Testis (tissue), 3 donors: Measurements from ENCODE around the gene HGS. TPM values are rescaled to one million over a fixed set of nuclear protein-coding genes. Genes with fewer than 3 reads are reported as not detected.

Experiments used
- DNase-seq: peaks from one replicate; pipeline ENCODE4 v3.0.0-alpha.2; 2019
- H3K27ac ChIP-seq, 2 donors: fragments of 200-600 bp; sonication (generic); one replicate each; pipeline ENCODE4 v1.5.1; 2019
- H3K27me3 ChIP-seq: fragments of 200-600 bp; sonication (generic); one replicate; pipeline ENCODE4 v1.5.1; 2019
- H3K36me3 ChIP-seq: fragments of 200-600 bp; sonication (generic); one replicate; pipeline ENCODE4 v1.5.1; 2017; ENCODE audit warnings: low read depth; ENCODE audit errors: missing control alignments
- H3K4me1 ChIP-seq: fragments of 200-600 bp; sonication (generic); one replicate; pipeline ENCODE4 v1.5.1; 2019
- H3K4me3 ChIP-seq, 2 donors: fragments of 200-600 bp; sonication (generic); one replicate each; pipeline ENCODE4 v1.5.1; 2017 to 2019
- H3K9me3 ChIP-seq: fragments of 200-600 bp; sonication (generic); one replicate; pipeline ENCODE4 v1.5.1; 2017
- POLR2A ChIP-seq: fragments of 450-650 bp; IDR thresholded peaks from one replicate; pipeline ENCODE4 v1.6.1; 2017; ENCODE audit warnings: antibody characterized with exemption, mild to moderate bottlenecking, moderate library complexity
- WGBS, 2 donors: methylation state at CpG; one replicate each; pipeline ENCODE4 v1.1.5; 2018; 5-methylcytosine and 5-hydroxymethylcytosine counted together
- intact Hi-C: fragments of 100-400 bp; cut with DNase I; formaldehyde crosslinking; loops from one replicate; pipeline ENCODE4 v1.15.1; 2023; ENCODE audit warnings: low total_unique reads
- polyA plus RNA-seq: library from polyadenylated mRNA; stranded (reverse); fragments of 350-450 nt; fragmentation: Illumina TruSeq; extraction: RNeasy Lipid Tissue Mini Kit (QIAGEN cat#74804); gene quantifications from one replicate; pipeline ENCODE4 v1.2.3, GENCODE V29; 2014; ENCODE audit warnings: low read depth, low replicate concordance; ENCODE audit not compliant: insufficient read depth
- total RNA-seq, 2 donors: library from RNA; depleted of rRNA; stranded (reverse); fragments of >200 nt; gene quantifications; one replicate each; pipeline ENCODE4 v1.2.3, GENCODE V29; 2016
- TF ChIP-seq, protein P1 (sequence below), 3 experiments: fragments of 450-650 bp in 2 of 3; fragments of 200-600 bp in 1 of 3; sonication (generic) in 1 of 3; IDR thresholded peaks; one replicate each; pipeline ENCODE4 v1.5.1; 2016 to 2019; ENCODE audit warnings: antibody characterized with exemption in 3 of 3, mild to moderate bottlenecking in 2 of 3, moderate library complexity in 1 of 3

The HGS gene
- total and polyA plus RNA-seq, 3 donors from 2014 or later = 154 to 182 (median 160) TPM

DNA sequence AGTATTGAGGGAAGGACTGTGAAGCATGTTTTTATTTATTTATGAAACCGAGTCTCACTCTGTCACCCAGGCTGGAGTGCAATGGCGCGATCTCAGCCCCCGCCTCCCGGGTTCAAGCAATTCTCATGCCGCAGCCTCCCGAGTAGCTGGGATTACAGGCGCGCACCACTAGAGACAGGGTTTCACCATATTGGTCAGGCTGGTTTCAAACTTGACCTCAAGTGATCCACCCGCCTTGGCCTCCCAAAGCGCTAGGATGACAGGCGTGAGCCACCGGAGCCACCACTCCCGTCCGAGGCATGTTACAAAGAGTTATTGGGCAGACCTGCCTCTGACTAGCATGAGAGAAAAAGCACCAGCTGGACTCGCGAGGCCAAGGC lies 22.4 kb downstream of the HGS start:
- 92 to 94% methylated on average over 15 to 17 of the region's 17 CpGs for WGBS, 2 donors
- no peak for DNase-seq
- Histone ChIP-seq H3K36me3 (no peaks in the 10 kb centered on the region), H3K4me3 (no peak overlapping the region), H3K27ac (no peak overlapping the region), H3K9me3 (no peaks in the 10 kb centered on the region), H3K27me3 (no peaks in the 10 kb centered on the region), H3K4me1 (peaks cover 28% of the 10 kb centered on the region)
- no peak for TF ChIP-seq POLR2A
- TF ChIP-seq, protein P1, sequence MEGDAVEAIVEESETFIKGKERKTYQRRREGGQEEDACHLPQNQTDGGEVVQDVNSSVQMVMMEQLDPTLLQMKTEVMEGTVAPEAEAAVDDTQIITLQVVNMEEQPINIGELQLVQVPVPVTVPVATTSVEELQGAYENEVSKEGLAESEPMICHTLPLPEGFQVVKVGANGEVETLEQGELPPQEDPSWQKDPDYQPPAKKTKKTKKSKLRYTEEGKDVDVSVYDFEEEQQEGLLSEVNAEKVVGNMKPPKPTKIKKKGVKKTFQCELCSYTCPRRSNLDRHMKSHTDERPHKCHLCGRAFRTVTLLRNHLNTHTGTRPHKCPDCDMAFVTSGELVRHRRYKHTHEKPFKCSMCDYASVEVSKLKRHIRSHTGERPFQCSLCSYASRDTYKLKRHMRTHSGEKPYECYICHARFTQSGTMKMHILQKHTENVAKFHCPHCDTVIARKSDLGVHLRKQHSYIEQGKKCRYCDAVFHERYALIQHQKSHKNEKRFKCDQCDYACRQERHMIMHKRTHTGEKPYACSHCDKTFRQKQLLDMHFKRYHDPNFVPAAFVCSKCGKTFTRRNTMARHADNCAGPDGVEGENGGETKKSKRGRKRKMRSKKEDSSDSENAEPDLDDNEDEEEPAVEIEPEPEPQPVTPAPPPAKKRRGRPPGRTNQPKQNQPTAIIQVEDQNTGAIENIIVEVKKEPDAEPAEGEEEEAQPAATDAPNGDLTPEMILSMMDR (IDR thresholded peaks at IDR 0.05) = no peak
- intact Hi-C loops = no loop called here

DNA sequence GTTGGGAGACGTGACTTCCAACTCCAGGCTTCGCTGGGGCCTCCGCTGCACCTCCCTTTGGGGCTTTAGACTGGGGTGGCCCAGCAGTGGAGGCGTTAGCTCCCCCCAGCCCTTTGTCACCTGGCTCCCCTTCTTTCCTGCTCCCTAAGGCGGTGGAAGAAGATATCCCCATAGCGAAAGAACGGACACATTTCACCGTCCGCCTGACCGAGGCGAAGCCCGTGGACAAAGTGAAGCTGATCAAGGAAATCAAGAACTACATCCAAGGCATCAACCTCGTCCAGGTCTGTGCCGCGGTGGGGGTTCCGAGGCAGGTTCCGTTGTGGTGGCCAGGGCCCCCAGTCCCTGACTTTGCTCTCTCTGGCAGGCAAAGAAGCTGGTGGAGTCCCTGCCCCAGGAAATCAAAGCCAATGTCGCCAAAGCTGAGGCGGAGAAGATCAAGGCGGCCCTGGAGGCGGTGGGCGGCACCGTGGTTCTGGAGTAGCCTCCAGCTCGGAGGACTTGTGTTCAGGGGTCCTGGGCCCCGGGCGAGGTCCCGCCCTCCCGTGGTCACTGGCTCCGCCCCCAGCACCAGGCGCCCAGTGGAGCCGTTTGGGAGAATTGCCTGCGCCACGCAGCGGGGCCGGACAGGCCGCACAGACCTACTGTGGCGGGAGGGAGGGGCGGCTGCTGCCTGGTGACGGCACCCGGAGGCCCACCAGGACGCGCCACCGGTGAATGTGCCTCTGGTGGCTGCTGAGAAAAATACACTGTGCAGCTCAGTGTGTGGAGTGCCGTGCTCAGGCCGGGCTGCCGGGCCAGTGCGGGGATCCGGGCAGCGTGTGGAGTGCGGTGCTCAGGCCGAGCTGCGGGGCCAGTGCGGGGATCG lies 23.2 kb downstream of the HGS start:
- Histone ChIP-seq H3K9me3 (no peaks in the 10 kb centered on the region), H3K27me3 (no peaks in the 10 kb centered on the region), H3K4me3 (no peak overlapping the region), H3K27ac (no peak overlapping the region), H3K4me1 (peaks cover 26% of the 10 kb centered on the region), H3K36me3 (no peaks in the 10 kb centered on the region)
- DNase-seq = no peak
- intact Hi-C loops = no loop called here
- no peak for TF ChIP-seq POLR2A
- TF ChIP-seq, protein P1 (IDR thresholded peaks at IDR 0.05) = no peak
- 90% methylated on average over 47 to 54 of the region's 54 CpGs for WGBS, 2 donors

DNA sequence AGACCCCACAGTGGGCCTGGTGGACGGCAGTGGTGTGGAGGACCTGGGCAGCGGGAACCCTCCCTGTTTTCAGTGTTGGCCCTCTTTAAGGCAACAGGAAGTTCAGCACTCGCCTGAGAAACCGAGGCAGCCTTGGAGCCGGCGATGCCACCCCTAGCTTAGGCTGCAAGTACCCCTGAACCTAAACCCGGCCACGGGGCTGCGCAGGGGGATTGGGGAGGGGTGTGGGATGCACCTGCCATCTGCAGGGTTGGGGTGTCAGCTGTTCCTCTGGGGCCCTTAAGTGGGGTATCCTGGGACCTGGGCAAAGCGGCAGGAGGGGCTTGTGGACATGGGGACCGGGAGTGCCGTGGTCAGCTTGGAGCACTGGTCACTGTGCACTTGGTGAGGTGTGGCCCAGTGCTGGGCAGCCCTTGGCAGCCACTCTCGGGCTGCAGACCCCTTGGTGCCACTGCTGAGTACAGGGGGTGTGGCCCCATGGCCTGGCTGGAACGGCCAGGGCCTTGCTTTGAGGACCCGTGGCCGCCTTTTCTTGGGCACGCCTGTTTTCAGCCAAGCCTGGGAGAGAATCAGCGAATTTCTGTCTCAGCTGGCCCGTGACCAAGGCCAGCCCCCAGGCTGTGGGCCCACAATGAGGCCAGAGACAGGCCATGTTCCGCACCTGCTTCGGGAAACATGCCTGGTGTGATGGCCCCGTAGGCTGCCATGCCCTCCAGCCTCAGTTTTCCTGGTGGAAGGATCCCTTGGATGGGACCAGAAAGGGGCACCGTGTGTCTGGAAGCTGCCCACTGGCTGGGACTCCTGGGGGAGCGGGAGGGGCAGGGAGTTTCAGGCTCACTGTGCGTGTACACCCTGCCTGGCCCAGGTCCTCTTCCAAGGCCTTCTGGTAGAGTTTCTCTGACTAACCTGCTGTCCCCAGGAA lies 24.2 kb downstream of the HGS start:
- H3K27me3 ChIP-seq = no peaks in the 10 kb centered on the region
- 81 to 84% methylated on average over 12 to 25 of the region's 25 CpGs for WGBS, 2 donors
- no peaks in the 10 kb centered on the region for H3K9me3 ChIP-seq
- TF ChIP-seq, protein P1 (IDR thresholded peaks at IDR 0.05) = no peak
- TF ChIP-seq POLR2A = no peak
- H3K36me3 ChIP-seq = no peaks in the 10 kb centered on the region
- no peak overlapping the region for H3K27ac ChIP-seq
- no peak for DNase-seq
- intact Hi-C loops = no loop called here
- H3K4me1 ChIP-seq = peaks cover 23% of the 10 kb centered on the region
- H3K4me3 ChIP-seq = no peak overlapping the region

DNA sequence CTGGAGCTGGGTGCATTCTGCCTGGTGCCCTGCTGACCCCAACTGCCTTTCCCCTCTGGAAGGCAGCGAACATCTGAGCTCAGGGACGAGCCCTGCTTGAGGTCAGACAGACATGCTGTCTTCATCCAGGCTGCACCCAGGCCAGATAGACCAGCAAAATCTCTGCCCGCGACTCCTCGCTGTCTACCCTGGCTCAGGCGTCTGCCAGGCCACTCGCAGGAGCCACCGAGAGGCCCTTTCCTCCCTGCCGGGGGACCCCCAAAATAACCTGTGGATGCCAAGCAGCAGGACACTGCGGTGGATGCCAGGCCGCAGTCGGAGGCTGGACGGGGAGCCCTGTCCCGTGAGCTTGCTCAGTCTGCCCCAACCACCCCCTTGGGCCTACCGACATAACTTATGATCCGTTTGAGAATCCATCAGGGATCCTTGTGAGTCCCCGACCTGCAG lies 25.0 kb downstream of the HGS start:
- DNase-seq = no peak
- no peak for TF ChIP-seq POLR2A
- TF ChIP-seq, protein P1 (IDR thresholded peaks at IDR 0.05) = no peak
- H3K27me3 ChIP-seq = no peaks in the 10 kb centered on the region
- intact Hi-C loops = no loop called here
- WGBS, 2 donors = 77 to 91% methylated on average over 11 to 14 of the region's 17 CpGs
- no peak overlapping the region for H3K27ac ChIP-seq
- H3K9me3 ChIP-seq = no peaks in the 10 kb centered on the region
- H3K4me1 ChIP-seq = peaks cover 31% of the 10 kb centered on the region
- no peaks in the 10 kb centered on the region for H3K36me3 ChIP-seq
- no peak overlapping the region for H3K4me3 ChIP-seq
